KMS-11 (cell line): ENCODE results near the gene CEACAM16.
A peak's percentile ranks its signal among the peaks of the same experiment; 100 is the strongest.

Experiments
- H2AFZ ChIP-seq: fragments of 200-600 bp; sonication (generic); 2 replicates; pipeline ENCODE4 v1.6.1; 2016; ENCODE audit warnings: antibody characterized with exemption, mixed run types, low read depth
- H3K27ac ChIP-seq: fragments of 200-600 bp; sonication (generic); 2 replicates; pipeline ENCODE4 v1.6.1; 2016; ENCODE audit warnings: mild to moderate bottlenecking, mixed run types
- H3K27me3 ChIP-seq: fragments of 200-600 bp; sonication (generic); 2 replicates; pipeline ENCODE4 v1.6.1; 2017; ENCODE audit warnings: mild to moderate bottlenecking, low read depth, mixed run types, moderate library complexity; ENCODE audit not compliant: insufficient read depth
- H3K36me3 ChIP-seq: fragments of 200-600 bp; sonication (generic); 2 replicates; pipeline ENCODE4 v1.6.1; 2017; ENCODE audit warnings: mild to moderate bottlenecking, mixed run types; ENCODE audit not compliant: insufficient read depth
- H3K4me1 ChIP-seq: fragments of 200-600 bp; sonication (generic); 2 replicates; pipeline ENCODE4 v1.6.1; 2016; ENCODE audit warnings: mild to moderate bottlenecking, low read depth, mixed run types; ENCODE audit not compliant: poor library complexity, severe bottlenecking
- H3K4me2 ChIP-seq: fragments of 200-600 bp; sonication (generic); 2 replicates; pipeline ENCODE4 v1.7.0; 2016; ENCODE audit warnings: mild to moderate bottlenecking, mixed run types
- H3K4me3 ChIP-seq: fragments of 200-600 bp; sonication (generic); IDR thresholded peaks from 2 replicates; pipeline ENCODE4 v1.6.1; 2017; ENCODE audit warnings: low read depth, low read length, mixed read lengths; ENCODE audit not compliant: insufficient read depth
- H3K79me2 ChIP-seq: fragments of 200-600 bp; sonication (generic); 2 replicates; pipeline ENCODE4 v1.6.1; 2016; ENCODE audit warnings: low read depth, mixed run types; ENCODE audit not compliant: insufficient read depth
- H3K9ac ChIP-seq: fragments of 200-600 bp; sonication (generic); 2 replicates; pipeline ENCODE4 v1.6.1; 2016; ENCODE audit warnings: mild to moderate bottlenecking, mixed run types
- H4K20me1 ChIP-seq: fragments of 200-600 bp; sonication (generic); 2 replicates; pipeline ENCODE4 v1.6.1; 2016; ENCODE audit warnings: mild to moderate bottlenecking, mixed run types; ENCODE audit not compliant: insufficient read depth
- TF ChIP-seq, protein P1 (sequence below): fragments of 200-600 bp; sonication (generic); conservative IDR thresholded peaks from 2 replicates; pipeline ENCODE4 v1.6.1; 2017; ENCODE audit warnings: low read depth, mild to moderate bottlenecking, antibody characterized with exemption, low read length, moderate library complexity, mixed read lengths

Gene CEACAM16

DNA sequence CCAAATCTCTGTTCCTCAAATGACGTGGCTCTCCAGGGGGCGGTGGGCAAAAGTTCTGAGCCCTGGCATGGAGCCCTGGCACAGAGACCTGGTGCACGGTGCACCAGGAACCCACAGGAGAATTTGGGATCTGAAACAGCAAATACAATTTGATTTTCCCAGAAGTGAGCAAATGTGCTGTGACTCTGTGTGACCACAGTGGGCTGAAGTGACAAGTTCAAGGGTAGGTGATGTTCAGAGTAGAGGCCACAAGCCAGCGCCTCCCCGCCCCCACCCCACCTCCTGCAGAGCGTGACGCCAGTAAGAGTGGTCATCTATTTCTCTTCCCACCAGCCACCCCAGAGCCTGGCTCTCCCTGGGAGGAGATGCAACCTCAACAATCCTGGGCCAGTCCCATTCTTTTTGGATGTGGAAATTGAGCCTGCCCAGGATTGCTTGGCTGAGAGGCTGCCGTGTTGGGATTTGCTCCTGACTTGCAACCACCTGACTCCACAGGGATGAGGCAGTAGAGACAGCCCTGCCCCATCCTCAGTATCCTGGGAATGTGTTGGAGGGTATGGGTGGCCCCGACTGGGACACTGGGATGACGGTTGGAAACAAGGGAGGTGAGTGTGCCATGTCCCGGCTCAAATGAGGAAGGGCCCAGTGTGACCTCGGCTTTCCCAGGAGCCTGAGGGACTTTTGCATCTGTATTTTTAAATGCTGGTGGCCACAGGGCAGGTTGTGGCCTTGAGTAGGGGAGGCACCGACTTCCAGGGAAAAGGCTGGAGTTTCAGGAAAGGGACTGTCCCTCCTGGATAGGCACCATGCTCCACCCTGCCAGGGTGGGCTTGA, 38.5 kb downstream of the CEACAM16 start:
- H3K9ac ChIP-seq = no peak overlapping the region

DNA sequence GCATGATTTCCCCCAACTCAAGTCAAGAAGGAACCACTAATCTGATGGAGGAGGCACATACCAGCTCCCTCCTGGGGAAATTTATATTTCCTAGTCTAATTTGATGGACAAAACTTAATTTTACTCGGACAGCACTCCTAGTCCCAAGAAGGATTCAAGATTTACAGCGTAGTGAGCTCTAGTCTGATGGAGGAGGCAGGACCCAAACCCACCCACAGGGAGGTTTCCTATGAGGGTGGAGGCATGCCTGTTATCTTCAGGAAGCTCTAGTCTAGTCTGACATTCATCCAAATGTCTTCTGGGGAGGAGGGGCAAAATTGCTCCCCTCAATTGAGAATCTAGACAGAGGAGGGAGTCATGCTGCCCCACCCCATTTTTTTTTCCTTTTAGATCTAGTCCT, 39.2 kb downstream of the CEACAM16 start:
- Histone ChIP-seq H2AFZ (no peak overlapping the region), H3K4me2 (no peak overlapping the region), H3K27me3 (no peaks in the 10 kb centered on the region), H3K79me2 (no peaks in the 10 kb centered on the region), H3K36me3 (no peaks in the 10 kb centered on the region), H3K27ac (no peak overlapping the region), H3K4me1 (peaks cover 45% of the 10 kb centered on the region), H3K9ac (no peak overlapping the region), H4K20me1 (no peaks in the 10 kb centered on the region), H3K4me3 (no peak overlapping the region)
- TF ChIP-seq, protein P1, sequence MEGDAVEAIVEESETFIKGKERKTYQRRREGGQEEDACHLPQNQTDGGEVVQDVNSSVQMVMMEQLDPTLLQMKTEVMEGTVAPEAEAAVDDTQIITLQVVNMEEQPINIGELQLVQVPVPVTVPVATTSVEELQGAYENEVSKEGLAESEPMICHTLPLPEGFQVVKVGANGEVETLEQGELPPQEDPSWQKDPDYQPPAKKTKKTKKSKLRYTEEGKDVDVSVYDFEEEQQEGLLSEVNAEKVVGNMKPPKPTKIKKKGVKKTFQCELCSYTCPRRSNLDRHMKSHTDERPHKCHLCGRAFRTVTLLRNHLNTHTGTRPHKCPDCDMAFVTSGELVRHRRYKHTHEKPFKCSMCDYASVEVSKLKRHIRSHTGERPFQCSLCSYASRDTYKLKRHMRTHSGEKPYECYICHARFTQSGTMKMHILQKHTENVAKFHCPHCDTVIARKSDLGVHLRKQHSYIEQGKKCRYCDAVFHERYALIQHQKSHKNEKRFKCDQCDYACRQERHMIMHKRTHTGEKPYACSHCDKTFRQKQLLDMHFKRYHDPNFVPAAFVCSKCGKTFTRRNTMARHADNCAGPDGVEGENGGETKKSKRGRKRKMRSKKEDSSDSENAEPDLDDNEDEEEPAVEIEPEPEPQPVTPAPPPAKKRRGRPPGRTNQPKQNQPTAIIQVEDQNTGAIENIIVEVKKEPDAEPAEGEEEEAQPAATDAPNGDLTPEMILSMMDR = no peak

More for the DNA sequence above, 38.5 kb downstream of the CEACAM16 start:
- Histone ChIP-seq H3K36me3 (no peaks in the 10 kb centered on the region), H2AFZ (no peak overlapping the region), H3K27me3 (no peaks in the 10 kb centered on the region), H3K27ac (no peak overlapping the region), H3K4me2 (no peak overlapping the region), H3K4me1 (peaks cover 38% of the 10 kb centered on the region), H4K20me1 (no peaks in the 10 kb centered on the region), H3K4me3 (no peak overlapping the region), H3K79me2 (no peaks in the 10 kb centered on the region)
- TF ChIP-seq, protein P1 = no peak

DNA sequence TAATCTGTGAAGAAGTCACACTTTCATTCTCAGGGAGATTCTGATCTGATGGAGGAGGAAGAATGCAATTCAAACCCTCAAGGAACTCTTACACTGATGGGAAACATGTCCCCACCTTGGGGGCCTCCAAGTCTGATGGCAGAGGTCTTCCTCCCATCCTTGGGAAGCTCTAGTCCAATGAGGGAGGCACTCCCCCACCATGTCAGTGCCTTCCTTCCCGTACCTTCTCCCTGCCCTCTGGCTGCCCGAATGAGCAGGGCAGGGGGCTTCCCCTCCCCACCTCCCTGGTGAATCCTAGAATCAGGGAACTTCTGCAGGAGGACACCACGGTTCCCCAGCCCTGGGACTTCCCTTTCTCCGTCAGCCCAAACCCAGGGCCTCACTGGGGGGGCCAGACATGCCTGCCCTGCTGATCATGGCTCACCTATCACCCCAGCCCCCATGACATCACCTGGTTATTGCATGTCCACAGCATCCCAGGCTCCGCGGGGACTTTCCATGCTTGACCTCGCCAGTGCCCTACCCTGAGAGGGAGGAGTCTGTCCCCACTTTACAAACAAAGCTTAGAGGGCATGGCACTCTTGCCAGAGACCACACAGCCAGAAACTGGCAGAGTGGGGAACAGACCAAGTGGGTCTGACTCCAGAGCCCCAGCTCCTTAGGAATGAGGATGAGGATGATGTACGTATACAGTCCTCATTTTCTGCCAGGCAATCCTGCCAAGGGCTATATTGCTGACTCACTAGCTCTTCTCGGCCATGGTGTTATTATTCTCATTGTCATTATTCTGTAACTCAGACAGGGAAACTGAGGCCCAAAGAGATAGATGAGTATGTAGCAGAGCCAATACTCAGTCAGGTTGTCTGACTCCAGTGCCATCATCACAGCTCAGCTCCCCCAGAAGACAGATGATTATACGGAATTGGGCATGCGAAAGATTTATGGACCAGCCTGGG, 39.9 kb downstream of the CEACAM16 start:
- peaks cover 47% of the 10 kb centered on the region for H3K4me1 ChIP-seq
- H2AFZ ChIP-seq = no peak overlapping the region
- H3K27me3 ChIP-seq = no peaks in the 10 kb centered on the region
- H4K20me1 ChIP-seq = no peaks in the 10 kb centered on the region
- peak overlapping the region; percentile 17; the same call in 1 of the 2 replicates for H3K4me2 ChIP-seq
- TF ChIP-seq, protein P1 = no peak
- no peak overlapping the region for H3K4me3 ChIP-seq
- no peaks in the 10 kb centered on the region for H3K79me2 ChIP-seq
- H3K27ac ChIP-seq = no peak overlapping the region
- H3K36me3 ChIP-seq = no peaks in the 10 kb centered on the region
- no peak overlapping the region for H3K9ac ChIP-seq

DNA sequence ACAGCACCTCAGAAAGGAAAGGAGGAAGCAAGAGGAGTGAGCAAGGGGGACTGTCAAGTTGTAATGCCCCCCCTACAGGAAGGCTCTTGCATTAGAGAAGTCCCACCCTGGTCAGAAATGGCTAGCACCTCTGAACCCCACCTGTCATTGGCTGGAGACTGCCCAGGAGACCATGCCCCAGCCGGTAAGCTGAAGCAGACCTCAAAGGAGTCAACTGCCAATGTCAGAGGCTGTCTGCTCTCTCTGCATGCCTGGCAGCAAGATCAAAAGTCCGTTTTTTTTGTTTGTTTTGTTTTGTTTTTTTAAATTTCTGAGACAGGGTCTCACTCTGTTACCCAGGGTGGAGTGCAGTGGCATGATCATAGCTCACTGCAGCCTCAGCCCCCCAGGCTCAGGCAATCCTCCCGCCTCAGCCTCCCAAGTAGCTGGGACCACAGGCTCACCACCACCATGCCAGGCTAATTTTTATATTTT, 41.4 kb downstream of the CEACAM16 start:
- TF ChIP-seq, protein P1 = 0 out of 2 replicates have a peak, but pooled peaks have one; percentile 15
- H3K36me3 ChIP-seq = no peaks in the 10 kb centered on the region
- H3K9ac ChIP-seq = no peak overlapping the region
- H3K4me2 ChIP-seq = no peak overlapping the region
- H3K27me3 ChIP-seq = no peaks in the 10 kb centered on the region
- no peak overlapping the region for H2AFZ ChIP-seq
- H3K4me1 ChIP-seq = peaks cover 42% of the 10 kb centered on the region
- H4K20me1 ChIP-seq = no peaks in the 10 kb centered on the region
- no peak overlapping the region for H3K4me3 ChIP-seq
- no peaks in the 10 kb centered on the region for H3K79me2 ChIP-seq
- no peak overlapping the region for H3K27ac ChIP-seq
